ENCODE measurements around the gene GMPR.

GMPR gene

DNA sequence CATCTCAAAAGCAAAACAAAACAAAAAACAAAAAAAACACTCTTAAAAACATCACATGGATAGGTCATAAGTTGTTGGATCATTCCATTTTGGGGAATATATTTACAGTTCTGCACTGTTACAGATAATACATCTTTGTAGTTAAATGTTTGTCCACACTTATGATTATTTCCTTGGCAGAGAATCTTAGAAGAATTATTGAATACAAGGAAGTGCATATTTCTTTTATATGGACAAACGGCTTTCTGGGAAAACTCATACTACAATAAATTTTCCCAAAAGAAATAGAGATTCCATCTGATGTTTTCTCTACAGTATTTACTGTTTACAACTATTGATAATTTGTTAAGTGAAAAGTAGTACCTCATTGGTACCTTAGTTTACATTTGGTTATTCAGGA is 33.8 kb downstream of the GMPR start:
- no peak for DNase-seq (ENCODE audit: low read depth)

DNA sequence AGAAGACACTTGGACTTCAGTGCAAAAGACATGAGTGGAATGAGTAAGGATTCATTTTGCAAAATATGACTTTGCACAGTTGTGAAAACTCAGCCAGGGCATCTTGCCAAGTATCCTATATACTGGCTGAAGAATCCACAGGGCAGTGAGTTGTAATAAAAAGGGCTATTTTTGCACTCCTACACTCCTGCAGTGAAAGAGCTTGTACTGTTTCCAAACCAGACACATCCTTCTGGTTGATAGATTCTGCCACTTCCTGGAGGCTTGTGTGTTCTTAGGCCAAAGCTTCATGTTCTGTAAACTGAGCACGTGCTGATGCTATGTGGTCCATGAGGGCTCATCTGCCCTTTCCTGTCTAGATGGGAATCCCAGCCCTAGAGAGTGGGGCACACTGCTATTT is 34.9 kb downstream of the GMPR start:
- DNase-seq (ENCODE audit: low read depth), result no peak

- DNase-seq (ENCODE audit: low read depth), result no peak
These were observed 36.1 kb downstream of the GMPR start for GRCh38 chr6:16274483-16274882.

DNA sequence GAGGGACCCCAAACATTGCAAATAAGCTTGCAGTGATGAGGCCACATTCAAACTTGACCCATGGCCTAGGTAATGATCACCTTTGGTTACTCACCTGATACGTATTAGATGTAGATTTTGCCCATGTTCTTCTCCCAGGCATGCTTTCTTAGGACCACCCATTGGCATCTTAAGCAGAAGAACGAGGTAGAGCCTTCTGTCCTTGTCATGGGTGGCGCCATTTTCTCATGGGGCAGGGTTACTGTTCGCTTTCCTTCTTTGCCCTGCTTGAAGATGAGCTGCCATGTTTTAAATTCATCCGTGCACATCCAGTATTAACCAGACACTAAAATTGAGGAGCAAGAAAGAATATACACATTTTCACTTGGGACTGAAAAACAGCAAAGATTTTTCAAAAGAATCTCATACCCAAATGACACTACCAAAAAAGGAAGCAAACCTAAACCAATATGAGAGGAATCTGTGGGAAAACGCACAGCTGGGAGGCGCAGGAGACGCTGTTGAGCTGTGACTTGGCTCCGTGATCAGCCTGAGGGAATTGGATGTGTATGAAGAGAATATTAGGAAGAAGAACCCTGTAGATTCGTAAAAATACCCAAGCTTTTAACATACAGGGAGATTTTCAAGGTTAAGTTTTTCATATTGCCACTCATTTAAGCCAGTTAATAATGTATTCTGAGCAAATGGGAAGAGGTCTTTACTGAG is 36.6 kb downstream of the GMPR start:
- DNase-seq (ENCODE audit: low read depth), result no peak

DNA sequence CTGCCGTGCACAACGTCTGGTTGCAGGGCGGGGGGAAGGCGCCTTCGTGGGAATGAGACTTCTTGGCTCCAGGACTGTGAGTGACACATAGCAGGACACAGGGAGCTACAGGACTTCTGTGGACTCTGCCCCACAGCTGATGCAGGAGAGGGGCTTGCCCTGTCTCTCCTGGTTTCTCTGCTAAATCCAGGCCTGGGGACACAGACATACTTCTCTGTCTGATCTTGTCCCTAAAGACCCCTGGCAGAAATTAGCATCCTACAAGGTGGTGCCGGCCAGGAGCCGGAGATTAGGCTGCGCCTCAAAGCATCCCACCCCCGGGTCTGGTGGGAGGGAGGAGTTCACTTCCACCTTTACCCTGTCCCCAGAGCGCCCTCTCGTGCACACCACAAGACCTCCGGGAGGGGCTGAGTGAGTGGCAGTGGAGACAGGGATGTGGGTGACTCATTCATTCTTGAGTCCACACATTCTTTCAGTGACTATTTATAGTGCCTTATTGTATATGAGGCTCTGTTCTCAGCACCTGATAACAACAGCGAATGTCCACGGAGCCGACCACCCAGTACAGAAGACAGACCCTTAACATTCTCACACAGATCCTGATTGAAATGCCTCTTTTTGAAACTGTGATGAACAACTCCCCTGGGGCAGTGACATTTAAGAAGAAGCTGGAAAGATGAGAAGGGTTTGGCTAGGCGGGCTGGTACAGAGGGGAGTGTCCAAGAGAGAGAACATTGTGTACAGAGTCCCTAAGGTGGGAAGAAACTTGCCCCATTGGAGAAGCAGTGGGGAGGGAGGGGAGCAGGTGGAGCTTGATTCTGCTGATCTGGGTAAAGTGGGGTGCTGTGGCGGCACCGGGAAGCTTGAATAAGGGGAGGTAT is 39.0 kb downstream of the GMPR start:
- DNase-seq (ENCODE audit: low read depth), result peak; percentile 5

DNA sequence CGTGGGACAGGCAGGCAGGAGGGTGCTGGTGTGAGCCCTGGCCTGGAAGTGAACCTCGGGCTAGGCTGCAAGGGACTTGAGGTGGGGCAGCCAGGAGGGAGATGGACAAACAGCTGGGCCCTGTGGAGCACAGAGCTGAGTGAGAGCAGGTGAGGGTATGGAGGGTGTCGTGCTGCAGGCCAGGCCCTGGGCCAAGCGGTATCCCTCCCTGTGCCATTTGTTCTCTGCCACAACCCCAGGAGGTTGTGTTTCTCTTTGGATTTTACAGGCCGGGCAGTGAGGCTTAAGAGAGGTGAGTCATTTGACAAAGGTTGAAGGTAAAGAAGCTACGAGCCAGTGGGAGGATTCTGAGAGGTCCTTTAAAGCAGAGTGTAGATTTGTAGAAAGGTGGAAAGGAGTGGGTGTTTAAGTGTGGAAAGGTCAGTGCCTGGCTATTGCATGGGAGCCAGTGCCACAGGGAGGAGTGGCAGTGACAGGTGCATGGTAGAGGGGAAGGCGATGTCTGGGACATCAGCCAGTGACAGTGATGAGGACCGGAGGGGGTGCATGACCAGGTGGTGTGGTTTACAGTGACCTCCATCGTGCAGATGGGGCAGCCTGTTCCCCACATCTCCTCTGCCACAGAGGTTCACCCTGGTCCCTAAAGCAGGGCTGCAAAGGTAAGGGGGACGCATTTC is 39.8 kb downstream of the GMPR start:
- no peak for DNase-seq (ENCODE audit: low read depth)

- no peak for DNase-seq (ENCODE audit: low read depth)
These were observed 40.4 kb downstream of the GMPR start for GRCh38 chr6:16278750-16279149.

DNA sequence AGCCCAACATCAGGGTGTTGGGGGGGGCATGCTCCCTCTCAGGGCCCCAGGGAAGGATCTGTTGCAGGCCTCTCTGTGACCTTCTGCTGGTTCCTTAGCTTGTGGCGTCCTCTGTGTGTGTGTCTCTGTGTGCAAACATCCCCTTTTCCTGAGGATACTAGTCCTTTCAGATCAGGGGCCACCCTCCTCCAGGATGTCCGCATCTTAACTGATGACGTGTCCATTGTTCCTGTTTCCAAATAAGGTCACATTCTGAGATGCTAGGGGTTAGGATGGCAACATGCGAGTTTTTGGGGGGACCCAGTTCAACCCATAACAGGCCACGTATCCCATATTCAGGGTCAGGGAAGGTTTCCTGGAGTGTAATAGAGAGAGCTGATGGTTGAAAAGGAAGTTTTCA is 40.9 kb downstream of the GMPR start:
- no peak for DNase-seq (ENCODE audit: low read depth)

- no peak for DNase-seq (ENCODE audit: low read depth)
These were observed 44.0 kb downstream of the GMPR start for GRCh38 chr6:16282370-16282769.

GRCh38 chr6:16284472-16284871 is 46.1 kb downstream of the GMPR start:
- no peak for DNase-seq (ENCODE audit: low read depth)

DNA sequence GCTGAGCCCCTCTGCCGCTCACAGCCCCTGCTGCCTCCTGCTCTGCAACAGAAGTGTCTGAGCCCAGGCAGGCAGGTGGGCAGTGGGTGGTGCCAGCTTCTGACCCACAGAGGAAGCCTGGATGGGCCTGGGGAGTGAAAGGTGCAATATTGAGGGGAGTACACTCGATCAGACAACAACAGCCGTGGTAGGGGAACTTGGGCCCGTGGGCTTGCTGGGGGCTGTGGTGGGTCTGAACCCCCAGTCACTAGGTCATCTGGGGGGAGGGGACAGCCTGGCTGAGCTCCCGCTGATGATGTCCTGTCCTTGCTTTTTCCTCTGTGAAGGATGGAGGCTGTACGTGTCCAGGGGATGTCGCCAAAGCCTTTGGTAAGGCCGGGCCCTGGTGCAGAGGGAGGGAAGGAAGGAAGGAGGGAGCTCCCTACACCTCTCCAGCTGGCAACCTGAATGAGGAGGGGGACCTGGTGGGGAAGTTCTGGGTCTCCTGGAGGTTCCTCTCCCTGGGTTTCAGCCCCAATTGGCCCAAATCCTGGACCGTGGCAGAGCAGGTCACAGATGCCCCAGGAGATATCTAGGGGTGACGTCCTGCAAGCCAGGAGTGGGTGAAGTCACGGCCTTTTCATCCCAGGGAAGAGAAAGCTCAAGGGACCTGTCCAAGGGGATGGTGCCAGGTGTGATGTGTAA is 47.2 kb downstream of the GMPR start:
- DNase-seq (ENCODE audit: low read depth), result no peak

DNA sequence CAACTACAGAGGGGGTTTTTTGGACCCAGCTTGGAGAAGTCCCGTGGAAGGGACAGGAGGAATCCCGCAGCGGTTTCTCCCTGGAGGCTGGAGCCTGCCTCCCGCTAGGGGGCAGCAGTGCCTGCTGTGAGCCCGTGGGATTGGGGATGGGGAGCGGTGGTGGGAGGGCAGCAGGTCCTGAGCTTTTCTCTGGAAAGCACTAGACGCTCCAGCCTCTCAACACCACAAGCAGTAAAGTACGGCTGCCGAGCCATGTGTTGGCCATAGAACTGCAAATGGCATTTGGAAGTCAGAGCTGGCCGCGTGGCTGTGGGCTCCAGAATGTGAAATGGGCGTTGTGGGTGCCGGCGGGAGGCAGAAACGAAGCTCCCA is 47.8 kb downstream of the GMPR start:
- no peak for DNase-seq (ENCODE audit: low read depth)

GRCh38 chr6:16288163-16288562 is 49.8 kb downstream of the GMPR start:
- DNase-seq (ENCODE audit: low read depth), result no peak

GRCh38 chr6:16291739-16292138 is 53.4 kb downstream of the GMPR start:
- DNase-seq (ENCODE audit: low read depth), result no peak

GRCh38 chr6:16292432-16292831 is 54.0 kb downstream of the GMPR start:
- no peak for DNase-seq (ENCODE audit: low read depth)

DNA sequence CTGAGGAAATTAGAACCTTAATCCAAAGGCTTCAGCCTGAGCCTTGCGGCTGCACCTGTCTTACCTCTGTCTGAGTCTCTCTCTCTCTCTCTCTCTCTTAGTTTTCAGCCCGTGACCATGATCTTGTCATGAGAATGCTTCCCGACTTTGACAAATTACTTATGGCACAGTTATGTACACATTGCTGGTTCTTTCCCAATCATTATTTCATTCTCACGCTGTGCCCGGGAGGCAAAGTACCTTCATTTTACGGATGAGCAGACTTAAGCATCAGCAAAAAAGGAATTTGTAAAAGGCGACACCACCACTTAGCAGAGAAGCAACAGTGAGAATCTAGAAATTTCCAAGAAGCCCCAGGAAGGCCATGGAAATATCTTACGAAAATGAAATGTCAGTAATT is 54.6 kb downstream of the GMPR start:
- DNase-seq (ENCODE audit: low read depth), result no peak

DNA sequence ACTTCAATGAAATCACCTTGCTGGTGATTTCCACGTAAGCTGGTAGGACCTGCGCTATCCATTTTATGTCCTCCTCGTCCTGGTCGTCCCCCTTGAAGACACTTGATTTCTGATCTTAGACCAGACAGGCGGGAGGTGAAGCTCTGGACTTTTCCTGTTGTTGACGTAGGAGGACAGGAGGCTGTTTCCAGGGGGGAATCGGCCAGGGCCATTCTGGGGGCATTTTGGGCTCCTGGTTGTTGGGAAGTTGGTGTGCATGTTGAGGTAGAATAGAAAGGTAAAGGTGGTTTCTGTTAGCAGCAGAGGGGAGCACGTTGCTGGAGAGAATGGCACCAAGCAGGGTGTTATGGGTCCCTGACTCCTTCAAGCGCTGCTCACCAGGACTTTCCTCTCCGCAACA is 56.0 kb downstream of the GMPR start:
- no peak for DNase-seq (ENCODE audit: low read depth)

DNA sequence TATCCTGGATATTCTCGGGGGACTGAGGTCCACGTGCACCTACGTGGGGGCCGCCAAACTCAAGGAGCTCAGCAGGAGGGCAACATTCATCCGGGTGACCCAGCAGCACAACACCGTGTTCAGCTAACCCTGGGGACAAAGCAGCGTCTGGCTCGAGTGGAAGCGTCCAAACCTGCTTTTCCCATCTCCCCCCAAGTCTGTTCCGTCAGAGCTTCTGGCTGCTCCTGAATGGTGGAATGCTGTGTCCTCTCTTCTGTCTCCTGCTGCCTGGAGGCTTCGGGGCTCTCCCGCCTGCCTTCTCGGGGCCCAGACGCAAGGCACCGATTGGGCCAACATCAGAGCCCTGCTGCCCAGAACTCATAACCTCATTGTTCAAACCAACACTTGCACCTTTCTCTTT is 56.7 kb downstream of the GMPR start:
- DNase-seq (ENCODE audit: low read depth), result no peak

- no peak for DNase-seq (ENCODE audit: low read depth)
These were observed 57.1 kb downstream of the GMPR start for GRCh38 chr6:16295471-16295870.

- no peak for DNase-seq (ENCODE audit: low read depth)
These were observed 57.8 kb downstream of the GMPR start for GRCh38 chr6:16296061-16296670.

DNA sequence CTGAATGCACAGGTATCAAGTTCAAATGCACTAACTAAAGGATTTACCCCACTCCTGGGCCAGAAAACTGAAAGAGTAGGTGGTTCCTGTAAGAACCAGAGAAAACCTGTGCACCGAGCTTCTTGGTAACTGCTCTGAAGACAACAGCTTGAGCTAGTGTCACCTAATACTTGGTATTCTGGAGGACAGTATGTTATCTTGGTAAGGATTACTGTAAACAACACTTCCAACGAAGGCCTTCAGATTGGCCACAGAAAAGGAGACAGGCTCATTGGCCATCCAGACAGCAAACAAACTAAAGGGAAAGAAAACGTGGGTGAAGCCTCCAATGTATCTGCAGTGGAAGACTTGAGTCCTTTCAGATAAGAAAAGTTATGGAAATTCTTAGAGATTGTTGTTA is 61.5 kb downstream of the GMPR start:
- no peak for DNase-seq (ENCODE audit: low read depth)

- no peak for DNase-seq (ENCODE audit: low read depth)
These were observed 63.1 kb downstream of the GMPR start for GRCh38 chr6:16301511-16301910.
